BJ (cell line): ENCODE data around the gene INPP5J. TPM values are rescaled to one million over a fixed set of nuclear protein-coding genes. Genes with fewer than 3 reads are reported as not detected.

Source experiments
- CTCF ChIA-PET: fragments of 350-600 bp; formaldehyde crosslinking; extraction: SDS; loops from one replicate; lab custom pipeline; 2021; ENCODE audit warnings: antibody characterized with exemption, inconsistent platforms; lab: Yijun Ruan, JAX
- POLR2A ChIA-PET: fragments of 300-600 bp; sonication (Branson Sonifier 250); formaldehyde crosslinking; extraction: SDS; loops from one replicate; lab custom pipeline; 2021; ENCODE audit warnings: antibody characterized with exemption; lab: Charles Lee
- DNase-seq: peaks from one replicate; pipeline ENCODE4 v3.0.0-alpha.2; 2011; ENCODE audit warnings: low read depth
- H3K27me3 ChIP-seq: 2 replicates; pipeline ENCODE4 v1.6.0; 2011; ENCODE audit warnings: low read length; ENCODE audit not compliant: control insufficient read depth, insufficient read depth
- H3K36me3 ChIP-seq: 2 replicates; pipeline ENCODE4 v1.5.1; 2011; ENCODE audit warnings: low read length; ENCODE audit not compliant: control insufficient read depth, insufficient read depth
- H3K4me3 ChIP-seq: 2 replicates; pipeline ENCODE4 v1.5.1; 2011; ENCODE audit warnings: low read depth, mild to moderate bottlenecking, control low read depth, low read length
- polyA plus RNA-seq: library from polyadenylated mRNA; depleted of rRNA; stranded (reverse); fragments of >200 nt; gene quantifications from 2 replicates; pipeline ENCODE4 v1.2.3, GENCODE V29; 2011
- TF ChIP-seq, protein P1 (sequence below): IDR thresholded peaks from 2 replicates; pipeline ENCODE4 v1.5.1; 2011; ENCODE audit warnings: low read depth, mild to moderate bottlenecking, control low read depth, inconsistent platforms, low read length, moderate library complexity; ENCODE audit not compliant: insufficient read depth

The INPP5J gene
- polyA plus RNA-seq, 1 experiment, result 1.5 TPM

DNA sequence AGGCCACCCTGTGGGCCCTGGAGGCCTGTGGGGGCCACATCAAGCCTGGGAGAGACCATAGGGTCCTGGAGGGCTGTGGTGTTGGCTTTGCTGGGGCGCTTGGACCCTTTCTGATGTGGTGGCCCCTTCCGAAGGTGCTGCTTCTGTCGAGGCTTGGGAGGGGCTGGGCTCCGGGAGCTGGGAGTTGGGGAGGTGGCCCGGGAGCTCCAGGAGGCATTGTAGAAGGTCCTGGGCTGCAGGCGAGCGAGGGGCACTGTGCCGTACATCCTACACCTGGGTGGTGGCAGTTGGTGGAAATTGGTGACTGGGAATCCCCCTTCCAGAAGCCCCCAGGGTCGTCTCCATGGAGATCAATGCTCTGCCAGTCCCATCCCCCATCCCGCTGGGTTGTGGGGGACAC, 15.0 kb downstream of the INPP5J start:
- ChIA-PET CTCF (interaction anchor here (1.1 to 2.3 kb wide), 2 partner anchors 11 to 16 kb away, joined by 3 to 5 read pairs; no protein-coding TSS in a partner anchor), POLR2A (no interaction called here)
- Histone ChIP-seq H3K27me3 (peaks cover 11% of the 10 kb centered on the region), H3K36me3 (no peaks in the 10 kb centered on the region), H3K4me3 (no peak overlapping the region)
- DNase-seq, result no peak
- TF ChIP-seq, protein P1, sequence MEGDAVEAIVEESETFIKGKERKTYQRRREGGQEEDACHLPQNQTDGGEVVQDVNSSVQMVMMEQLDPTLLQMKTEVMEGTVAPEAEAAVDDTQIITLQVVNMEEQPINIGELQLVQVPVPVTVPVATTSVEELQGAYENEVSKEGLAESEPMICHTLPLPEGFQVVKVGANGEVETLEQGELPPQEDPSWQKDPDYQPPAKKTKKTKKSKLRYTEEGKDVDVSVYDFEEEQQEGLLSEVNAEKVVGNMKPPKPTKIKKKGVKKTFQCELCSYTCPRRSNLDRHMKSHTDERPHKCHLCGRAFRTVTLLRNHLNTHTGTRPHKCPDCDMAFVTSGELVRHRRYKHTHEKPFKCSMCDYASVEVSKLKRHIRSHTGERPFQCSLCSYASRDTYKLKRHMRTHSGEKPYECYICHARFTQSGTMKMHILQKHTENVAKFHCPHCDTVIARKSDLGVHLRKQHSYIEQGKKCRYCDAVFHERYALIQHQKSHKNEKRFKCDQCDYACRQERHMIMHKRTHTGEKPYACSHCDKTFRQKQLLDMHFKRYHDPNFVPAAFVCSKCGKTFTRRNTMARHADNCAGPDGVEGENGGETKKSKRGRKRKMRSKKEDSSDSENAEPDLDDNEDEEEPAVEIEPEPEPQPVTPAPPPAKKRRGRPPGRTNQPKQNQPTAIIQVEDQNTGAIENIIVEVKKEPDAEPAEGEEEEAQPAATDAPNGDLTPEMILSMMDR, result no peak

DNA sequence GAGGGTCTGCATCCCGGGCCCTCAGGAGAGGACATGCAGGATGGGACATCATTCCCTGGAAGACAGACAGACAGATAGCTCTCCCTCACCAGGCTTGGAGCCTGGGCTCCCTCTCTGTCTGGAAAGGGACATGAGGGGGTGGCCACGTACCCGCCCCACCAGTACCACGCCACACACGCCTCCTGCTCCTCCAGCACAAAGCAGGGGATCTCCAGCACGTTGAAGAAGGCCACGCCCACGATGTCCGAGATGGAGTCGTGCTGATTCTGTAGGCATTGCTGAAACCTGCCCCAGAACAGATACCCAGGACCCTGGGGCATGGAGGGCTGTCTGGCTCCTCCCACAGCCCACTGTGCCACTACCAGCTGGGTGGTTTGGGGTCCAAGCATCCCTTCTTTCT, 15.4 kb downstream of the INPP5J start:
- ChIA-PET POLR2A (no interaction called here), CTCF (interaction anchor here (1.1 kb wide), 1 partner anchor 10 kb away, joined by 3 read pairs; no protein-coding TSS in a partner anchor)
- TF ChIP-seq, protein P1, result no peak
- DNase-seq, result no peak
- H3K27me3 ChIP-seq, result peaks cover 11% of the 10 kb centered on the region
- no peaks in the 10 kb centered on the region for H3K36me3 ChIP-seq
- H3K4me3 ChIP-seq, result no peak overlapping the region

DNA sequence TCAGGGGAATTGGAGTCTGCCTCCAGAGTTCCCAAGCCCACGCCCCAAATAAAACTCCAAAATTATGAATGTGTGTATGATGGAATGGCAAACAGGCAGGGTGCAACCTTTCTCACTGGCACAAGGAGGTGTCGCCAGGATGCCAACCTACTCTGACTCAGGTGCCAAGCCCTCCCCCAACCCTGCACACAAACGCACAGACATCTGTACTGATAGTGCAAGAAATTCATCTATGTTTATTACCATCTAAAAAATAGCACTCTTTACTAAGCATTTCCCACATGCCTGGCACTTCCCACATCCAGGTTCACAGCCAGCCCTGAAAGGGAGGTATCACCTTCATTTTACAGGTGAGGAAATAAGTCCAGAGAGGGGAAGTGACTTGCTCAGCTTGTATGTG, 16.3 kb downstream of the INPP5J start:
- TF ChIP-seq, protein P1, result no peak
- CTCF ChIA-PET, result interaction anchor here (1.1 to 1.6 kb wide), 2 partner anchors 9 to 32 kb away, joined by 3 to 6 read pairs; partner anchors contain the start of gene SELENOM
- H3K4me3 ChIP-seq, result no peak overlapping the region
- no peaks in the 10 kb centered on the region for H3K36me3 ChIP-seq
- POLR2A ChIA-PET, result no interaction called here
- DNase-seq, result no peak
- H3K27me3 ChIP-seq, result peaks cover 11% of the 10 kb centered on the region

DNA sequence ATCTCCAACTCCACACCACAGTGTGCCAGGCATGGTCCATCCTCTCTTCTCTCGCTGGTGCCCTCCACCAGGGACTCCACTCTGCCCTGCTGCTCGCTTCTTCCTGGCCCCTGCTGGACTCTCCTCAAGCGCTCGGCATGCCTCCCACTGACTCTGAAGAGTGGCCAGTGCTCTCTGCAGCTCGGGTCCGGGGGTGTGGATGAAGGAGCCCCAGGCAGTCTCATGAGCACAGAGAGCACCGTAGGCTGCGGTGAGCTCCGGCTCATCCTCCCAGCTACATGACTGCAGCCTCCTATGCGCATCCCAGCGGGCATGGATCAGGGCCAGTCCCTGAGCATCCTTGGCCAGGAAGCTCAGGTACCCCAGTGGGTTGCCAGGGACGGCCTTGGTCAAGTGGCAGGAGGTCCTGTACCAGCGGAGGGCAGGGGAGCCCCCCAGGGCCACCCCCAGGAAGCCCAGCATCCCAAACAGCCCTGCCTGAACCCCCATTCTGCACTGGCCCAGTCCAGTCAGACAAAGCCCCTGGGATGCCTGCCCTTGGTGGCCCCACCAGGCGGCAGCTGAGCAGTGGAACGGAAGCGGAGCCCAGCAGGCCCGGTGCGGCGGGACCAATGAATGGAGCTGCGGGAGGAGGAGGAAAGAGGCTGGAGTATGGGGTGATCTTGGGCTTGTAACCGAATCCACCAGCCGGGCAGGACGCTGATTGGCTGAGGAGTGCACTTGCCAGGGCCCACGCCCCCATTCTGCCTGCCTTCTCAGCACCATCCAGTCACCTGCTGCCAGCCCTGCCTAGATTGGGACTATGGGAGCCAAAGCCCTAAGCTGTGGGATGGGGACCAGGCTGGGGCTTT, 17.3 kb downstream of the INPP5J start, which contains the start of gene PLA2G3:
PLA2G3 (minus strand) TSS at position 643 of the 851 bp plus-strand sequence; CDS start at position 489, 154 bp downstream.
- no peak within 1 kb of the TSS for H3K4me3 ChIP-seq
- no peaks in the 10 kb centered on the region for H3K36me3 ChIP-seq
- ChIA-PET POLR2A (interaction anchor here (0.7 kb wide), 1 partner anchor 32 kb away, joined by 4 read pairs; the partner anchor contains the start of gene SELENOM), CTCF (interaction anchor here (0.9 to 1.6 kb wide), 5 partner anchors 9 to 91 kb away, joined by 3 to 8 read pairs (median 4); partner anchors contain the start of gene SELENOM)
- no peak for DNase-seq
- peaks cover 11% of the 10 kb centered on the region for H3K27me3 ChIP-seq
- TF ChIP-seq, protein P1, result peak; percentile 29

DNA sequence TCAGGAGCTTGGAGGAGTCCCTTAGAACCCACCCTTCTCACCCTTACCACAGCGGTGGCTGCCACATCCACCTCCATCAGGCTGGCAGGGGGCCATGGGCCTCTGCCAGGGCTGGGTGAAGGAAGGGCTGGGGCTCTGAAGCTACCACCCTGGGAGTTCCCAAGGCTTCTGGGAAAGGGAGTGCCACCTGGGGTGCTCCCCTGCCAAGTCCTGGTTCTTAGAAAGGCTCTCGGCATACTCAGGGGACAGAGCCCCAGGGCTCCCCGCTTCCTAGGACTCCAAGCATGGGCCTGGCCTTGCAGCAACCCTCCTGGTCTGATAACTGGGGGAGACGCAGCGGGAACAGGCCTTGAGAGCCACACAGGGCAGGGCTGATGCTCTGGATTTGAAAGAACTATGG, 18.0 kb downstream of the INPP5J start:
- POLR2A ChIA-PET, result interaction anchor here (0.7 kb wide), 1 partner anchor 33 kb away, joined by 4 read pairs; the partner anchor contains the start of gene SELENOM
- no peak for DNase-seq
- H3K4me3 ChIP-seq, result no peak overlapping the region
- no peaks in the 10 kb centered on the region for H3K36me3 ChIP-seq
- peaks cover 11% of the 10 kb centered on the region for H3K27me3 ChIP-seq
- TF ChIP-seq, protein P1, result no peak
- CTCF ChIA-PET, result interaction anchor here (0.9 to 1.6 kb wide), 4 partner anchors 8 to 34 kb away, joined by 3 to 8 read pairs (median 5); partner anchors contain the start of gene SELENOM
